ENCODE measurements around the gene PPIF.

PPIF gene

DNA sequence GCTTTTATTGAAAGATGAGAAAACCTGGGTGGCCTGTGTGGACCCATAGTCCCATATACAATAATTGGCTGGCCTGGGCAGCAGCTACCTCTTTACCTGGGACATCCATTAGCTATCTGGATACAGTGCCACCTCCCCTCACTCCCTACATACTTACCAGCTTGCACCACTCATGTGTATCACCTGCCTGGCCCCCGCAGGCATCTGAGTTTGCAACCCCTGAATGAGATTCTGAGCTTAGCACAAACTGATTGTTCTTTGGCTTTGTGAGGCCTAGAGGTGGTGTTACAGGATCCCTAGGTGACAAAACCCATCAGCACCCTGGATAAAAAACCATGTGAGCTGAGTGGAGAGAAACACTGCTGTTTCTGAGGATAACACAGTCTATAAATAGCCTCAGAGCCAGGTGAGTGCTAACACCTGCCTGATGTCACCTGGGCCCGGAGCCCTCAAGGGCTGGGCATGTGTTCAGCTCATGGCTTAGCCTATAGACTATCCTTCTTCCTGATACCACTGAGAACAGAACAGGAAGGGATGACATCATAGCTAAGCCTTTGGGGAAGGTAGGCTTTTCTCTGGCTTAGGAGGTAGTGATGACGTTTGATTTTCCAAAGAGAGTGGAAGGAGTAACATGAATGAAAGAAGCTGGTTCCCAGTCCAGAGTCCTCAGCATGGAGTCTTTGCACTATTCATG is 2.6 kb upstream of the PPIF start:
- in situ Hi-C loops (cut with MboI; ENCODE audit: low pct_unique_long_range_greater_than_20kb, low sequenced_read_pairs, unreplicated experiment), result no loop called here
- TF ChIP-seq, protein P1, sequence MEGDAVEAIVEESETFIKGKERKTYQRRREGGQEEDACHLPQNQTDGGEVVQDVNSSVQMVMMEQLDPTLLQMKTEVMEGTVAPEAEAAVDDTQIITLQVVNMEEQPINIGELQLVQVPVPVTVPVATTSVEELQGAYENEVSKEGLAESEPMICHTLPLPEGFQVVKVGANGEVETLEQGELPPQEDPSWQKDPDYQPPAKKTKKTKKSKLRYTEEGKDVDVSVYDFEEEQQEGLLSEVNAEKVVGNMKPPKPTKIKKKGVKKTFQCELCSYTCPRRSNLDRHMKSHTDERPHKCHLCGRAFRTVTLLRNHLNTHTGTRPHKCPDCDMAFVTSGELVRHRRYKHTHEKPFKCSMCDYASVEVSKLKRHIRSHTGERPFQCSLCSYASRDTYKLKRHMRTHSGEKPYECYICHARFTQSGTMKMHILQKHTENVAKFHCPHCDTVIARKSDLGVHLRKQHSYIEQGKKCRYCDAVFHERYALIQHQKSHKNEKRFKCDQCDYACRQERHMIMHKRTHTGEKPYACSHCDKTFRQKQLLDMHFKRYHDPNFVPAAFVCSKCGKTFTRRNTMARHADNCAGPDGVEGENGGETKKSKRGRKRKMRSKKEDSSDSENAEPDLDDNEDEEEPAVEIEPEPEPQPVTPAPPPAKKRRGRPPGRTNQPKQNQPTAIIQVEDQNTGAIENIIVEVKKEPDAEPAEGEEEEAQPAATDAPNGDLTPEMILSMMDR (IDR thresholded peaks at IDR 0.05; ENCODE audit: extremely low read depth, insufficient read depth, missing control alignments), result no peak
- no peak for DNase-seq (ENCODE audit: low spot score)

GRCh38 chr10:79345241-79346011 is 1.8 kb upstream of the PPIF start:
- in situ Hi-C loops (cut with MboI; ENCODE audit: low pct_unique_long_range_greater_than_20kb, low sequenced_read_pairs, unreplicated experiment), result no loop called here
- DNase-seq (ENCODE audit: low spot score), result no peak
- TF ChIP-seq, protein P1 (IDR thresholded peaks at IDR 0.05; ENCODE audit: extremely low read depth, insufficient read depth, missing control alignments), result no peak

DNA sequence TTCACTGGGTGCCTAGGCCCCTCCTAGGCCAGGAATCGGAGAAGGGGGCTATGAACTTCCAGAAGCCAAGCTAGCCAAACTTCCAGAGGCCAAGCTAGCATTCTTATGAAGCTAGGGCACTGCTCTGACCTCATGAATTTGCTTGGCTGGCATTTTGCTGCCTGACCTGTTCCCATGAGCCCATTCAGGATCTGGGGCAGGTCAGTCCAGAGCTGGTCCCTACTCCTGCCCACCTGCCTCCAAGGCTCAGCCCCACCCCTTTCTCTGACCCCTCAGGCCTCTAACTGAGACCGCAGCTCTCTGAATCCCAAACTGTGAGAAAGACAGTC is 1.3 kb upstream of the PPIF start:
- in situ Hi-C loops (cut with MboI; ENCODE audit: low pct_unique_long_range_greater_than_20kb, low sequenced_read_pairs, unreplicated experiment), result no loop called here
- TF ChIP-seq, protein P1 (IDR thresholded peaks at IDR 0.05; ENCODE audit: extremely low read depth, insufficient read depth, missing control alignments), result no peak
- DNase-seq (ENCODE audit: low spot score), result no peak

DNA sequence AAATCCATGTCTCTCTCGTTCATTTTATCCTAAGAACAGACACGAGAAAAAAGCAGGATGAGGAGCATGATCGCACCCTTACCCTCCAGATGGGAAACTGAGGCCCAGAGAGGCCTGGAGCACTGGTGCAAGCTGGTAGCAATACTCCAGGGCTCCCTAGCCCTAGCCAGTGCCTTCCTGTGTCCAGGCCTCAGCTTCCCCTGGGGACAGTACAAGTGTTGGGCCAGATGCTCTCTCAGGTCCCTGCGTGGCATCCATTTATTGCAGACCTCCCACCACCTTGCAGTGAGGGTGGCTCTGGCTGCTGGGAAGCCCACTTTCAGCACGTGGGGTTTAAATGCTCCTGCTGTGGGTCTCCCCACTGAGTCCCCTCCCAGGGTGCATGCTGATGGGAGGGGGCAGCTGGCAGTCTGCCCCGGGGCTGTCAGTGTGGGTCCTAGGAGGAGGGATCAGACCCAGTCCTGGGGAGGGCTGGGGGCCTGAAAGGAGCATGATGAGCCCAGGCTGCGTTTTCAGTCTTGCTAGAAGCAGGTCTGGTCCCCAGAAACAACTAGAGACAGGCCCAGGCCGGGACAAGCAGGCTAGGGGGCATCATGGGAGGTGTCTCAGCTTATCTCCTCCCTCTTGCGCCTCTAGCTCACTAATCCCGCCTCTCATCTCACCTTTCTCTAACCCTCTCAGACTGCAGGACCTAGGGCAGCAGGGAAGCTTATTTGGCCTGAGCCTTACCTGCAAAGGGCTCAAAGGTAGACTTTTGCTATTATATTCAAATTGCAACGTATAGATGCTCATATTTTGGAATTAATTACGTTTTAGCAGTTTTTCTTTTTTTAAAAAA is 662 bp upstream of the PPIF start:
- TF ChIP-seq, protein P1 (IDR thresholded peaks at IDR 0.05; ENCODE audit: extremely low read depth, insufficient read depth, missing control alignments), result no peak
- DNase-seq (ENCODE audit: low spot score), result no peak
- in situ Hi-C loops (cut with MboI; ENCODE audit: low pct_unique_long_range_greater_than_20kb, low sequenced_read_pairs, unreplicated experiment), result no loop called here

GRCh38 chr10:79347894-79348639 is 798 bp downstream of the PPIF start:
- in situ Hi-C loops (cut with MboI; ENCODE audit: low pct_unique_long_range_greater_than_20kb, low sequenced_read_pairs, unreplicated experiment), result no loop called here
- peak; percentile 82 for DNase-seq (ENCODE audit: low spot score)
- TF ChIP-seq, protein P1 (IDR thresholded peaks at IDR 0.05; ENCODE audit: extremely low read depth, insufficient read depth, missing control alignments), result no peak

- no peak for DNase-seq (ENCODE audit: low spot score)
- TF ChIP-seq, protein P1 (IDR thresholded peaks at IDR 0.05; ENCODE audit: extremely low read depth, insufficient read depth, missing control alignments), result no peak
- in situ Hi-C loops (cut with MboI; ENCODE audit: low pct_unique_long_range_greater_than_20kb, low sequenced_read_pairs, unreplicated experiment), result no loop called here
Observed at GRCh38 chr10:79348640-79348988, 1.3 kb downstream of the PPIF start.
